Brain microvascular endothelial cell (primary cell): ENCODE data around the gene APBB1IP.
"Not testable (repeated sequence)": the region's sequence is repeated elsewhere in the genome, so short reads cannot be mapped to it uniquely, and the experiment has no call there.

Experiments used
- DNase-seq: peaks from one replicate; pipeline ENCODE4 v3.0.0-alpha.2; 2020
- H3K27ac ChIP-seq: fragments of 250-450 bp; sonication (Bioruptor Pico); 2 replicates; pipeline ENCODE4 v1.5.1; 2020; ENCODE audit warnings: mild to moderate bottlenecking, moderate library complexity
- H3K27me3 ChIP-seq: fragments of 250-450 bp; sonication (Bioruptor Pico); replicated peaks from 2 replicates; pipeline ENCODE4 v1.5.1; 2020; ENCODE audit warnings: mild to moderate bottlenecking
- H3K36me3 ChIP-seq: fragments of 250-450 bp; sonication (Bioruptor Pico); replicated peaks from 2 replicates; pipeline ENCODE4 v1.5.1; 2020; ENCODE audit warnings: mild to moderate bottlenecking
- H3K4me3 ChIP-seq: 2 replicates; pipeline ENCODE4 v1.5.1; 2011; ENCODE audit warnings: low read depth, mild to moderate bottlenecking, control low read depth, low read length, moderate library complexity
- in situ Hi-C: cut with HindIII; loops from 2 replicates; pipeline ENCODE4 v1.10.0; 2017; ENCODE audit warnings: low sequenced_read_pairs, low pct_ligation_motif_present
- TF ChIP-seq, protein P1 (sequence below): IDR thresholded peaks from 2 replicates; pipeline ENCODE4 v1.5.1; 2011; ENCODE audit warnings: low read depth, mild to moderate bottlenecking, moderate library complexity, low read length, control low read depth, inconsistent platforms; ENCODE audit errors: missing control alignments

The APBB1IP gene

GRCh38 chr10:26573674-26574073 lies 135.5 kb downstream of the APBB1IP start:
- DNase-seq = no peak
- Histone ChIP-seq H3K36me3 (no peaks in the 10 kb centered on the region), H3K4me3 (no peak overlapping the region), H3K27ac (no peak overlapping the region), H3K27me3 (no peaks in the 10 kb centered on the region)
- in situ Hi-C loops = no loop called here
- TF ChIP-seq, protein P1, sequence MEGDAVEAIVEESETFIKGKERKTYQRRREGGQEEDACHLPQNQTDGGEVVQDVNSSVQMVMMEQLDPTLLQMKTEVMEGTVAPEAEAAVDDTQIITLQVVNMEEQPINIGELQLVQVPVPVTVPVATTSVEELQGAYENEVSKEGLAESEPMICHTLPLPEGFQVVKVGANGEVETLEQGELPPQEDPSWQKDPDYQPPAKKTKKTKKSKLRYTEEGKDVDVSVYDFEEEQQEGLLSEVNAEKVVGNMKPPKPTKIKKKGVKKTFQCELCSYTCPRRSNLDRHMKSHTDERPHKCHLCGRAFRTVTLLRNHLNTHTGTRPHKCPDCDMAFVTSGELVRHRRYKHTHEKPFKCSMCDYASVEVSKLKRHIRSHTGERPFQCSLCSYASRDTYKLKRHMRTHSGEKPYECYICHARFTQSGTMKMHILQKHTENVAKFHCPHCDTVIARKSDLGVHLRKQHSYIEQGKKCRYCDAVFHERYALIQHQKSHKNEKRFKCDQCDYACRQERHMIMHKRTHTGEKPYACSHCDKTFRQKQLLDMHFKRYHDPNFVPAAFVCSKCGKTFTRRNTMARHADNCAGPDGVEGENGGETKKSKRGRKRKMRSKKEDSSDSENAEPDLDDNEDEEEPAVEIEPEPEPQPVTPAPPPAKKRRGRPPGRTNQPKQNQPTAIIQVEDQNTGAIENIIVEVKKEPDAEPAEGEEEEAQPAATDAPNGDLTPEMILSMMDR = peak; percentile 58

GRCh38 chr10:26574783-26575182 lies 136.6 kb downstream of the APBB1IP start:
- no peak overlapping the region for H3K4me3 ChIP-seq
- H3K36me3 ChIP-seq = no peaks in the 10 kb centered on the region
- TF ChIP-seq, protein P1 = no peak
- in situ Hi-C loops = no loop called here
- H3K27ac ChIP-seq = no peak overlapping the region
- DNase-seq = no peak
- no peaks in the 10 kb centered on the region for H3K27me3 ChIP-seq

DNA sequence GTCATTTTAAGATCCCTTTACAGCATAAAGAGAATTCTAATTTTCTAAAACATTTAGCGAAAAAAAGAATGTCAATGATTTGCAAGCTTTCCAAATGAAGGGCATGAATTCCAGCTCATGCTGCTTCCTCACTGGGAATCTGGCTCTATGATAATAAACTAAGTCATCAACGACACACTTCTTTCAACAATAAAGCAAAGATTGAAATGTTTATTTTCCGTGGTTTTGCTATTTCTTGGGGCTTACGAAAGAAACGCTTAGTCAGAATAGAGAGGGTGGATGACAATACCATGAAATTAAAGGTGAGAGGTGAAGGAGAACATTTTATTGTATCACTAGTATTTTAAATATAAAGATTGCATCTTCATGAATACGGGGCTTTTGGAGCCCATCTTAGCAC lies 140.2 kb downstream of the APBB1IP start:
- DNase-seq, in situ Hi-C loops, H3K27ac ChIP-seq, H3K36me3 ChIP-seq, H3K4me3 ChIP-seq, H3K27me3 ChIP-seq: not testable (repeated sequence)

DNA sequence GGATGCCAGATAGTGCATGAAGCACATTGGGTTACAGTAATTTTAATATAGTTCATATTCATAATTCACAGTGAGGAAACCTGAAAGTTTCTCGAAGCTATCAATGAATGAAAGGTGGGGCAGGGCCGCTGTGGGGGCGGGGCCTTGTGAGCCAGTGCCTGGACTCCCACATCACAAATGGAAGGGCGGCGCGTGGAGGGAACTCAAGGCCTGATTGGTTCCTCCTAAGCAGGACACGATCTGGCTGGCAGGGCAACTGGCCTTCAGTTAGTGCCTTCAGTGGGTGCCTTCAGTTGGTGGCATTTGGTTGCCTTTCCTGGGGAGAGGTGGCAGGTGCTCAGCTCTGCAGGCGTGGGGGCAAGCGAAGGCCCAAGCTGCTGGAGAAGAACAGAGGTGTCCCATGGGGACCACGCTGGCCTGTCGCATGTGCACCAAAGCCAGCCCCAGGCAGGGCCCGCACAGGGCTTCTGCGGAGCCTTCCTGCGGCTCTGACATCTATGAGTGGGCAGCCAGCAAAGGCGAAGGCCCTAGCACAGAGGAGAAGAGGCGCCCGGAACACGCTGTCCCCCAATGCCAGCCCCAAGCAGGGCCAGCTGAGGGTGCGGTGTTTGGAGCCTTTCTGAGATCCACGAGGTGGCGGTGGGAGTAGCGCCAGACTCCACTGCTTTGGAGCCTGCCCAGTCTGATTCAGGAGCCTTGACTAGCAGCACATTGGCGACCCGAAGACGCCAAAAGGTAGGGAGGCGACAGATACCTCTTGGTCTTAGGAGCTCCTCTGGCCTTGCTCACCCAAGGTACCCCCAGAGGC lies 141.3 kb downstream of the APBB1IP start:
- no peak overlapping the region for H3K27ac ChIP-seq
- TF ChIP-seq, protein P1 = no peak
- H3K36me3 ChIP-seq = no peaks in the 10 kb centered on the region
- in situ Hi-C loops = no loop called here
- H3K4me3 ChIP-seq = no peak overlapping the region
- no peaks in the 10 kb centered on the region for H3K27me3 ChIP-seq
- DNase-seq = no peak

DNA sequence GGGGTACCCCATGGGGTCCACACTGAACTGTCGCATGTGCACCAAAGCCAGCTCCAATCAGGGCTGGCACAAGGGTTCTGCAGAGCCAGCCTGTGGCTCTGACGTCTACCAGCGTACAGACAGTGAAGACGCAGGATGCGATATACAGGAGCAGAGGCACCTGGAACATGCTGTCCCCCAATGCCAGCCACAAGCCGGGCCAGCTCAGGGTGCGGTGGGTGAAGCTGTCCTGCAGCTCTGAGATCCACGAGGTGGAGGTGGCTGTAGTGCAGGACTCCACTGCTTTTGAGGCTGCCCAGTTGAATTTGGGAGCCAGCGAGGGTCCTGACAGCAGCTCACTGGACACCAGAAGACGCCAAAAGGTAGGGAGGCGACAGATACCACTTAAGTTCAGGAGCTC lies 148.1 kb downstream of the APBB1IP start:
- in situ Hi-C loops = no loop called here
- TF ChIP-seq, protein P1 = no peak
- no peak for DNase-seq
- no peaks in the 10 kb centered on the region for H3K36me3 ChIP-seq
- no peaks in the 10 kb centered on the region for H3K27me3 ChIP-seq
- no peak overlapping the region for H3K4me3 ChIP-seq
- no peak overlapping the region for H3K27ac ChIP-seq

GRCh38 chr10:26588611-26589010 lies 150.5 kb downstream of the APBB1IP start:
- no peak for DNase-seq
- in situ Hi-C loops = no loop called here
- Histone ChIP-seq H3K4me3 (no peak overlapping the region), H3K36me3 (no peaks in the 10 kb centered on the region), H3K27me3 (no peaks in the 10 kb centered on the region), H3K27ac (no peak overlapping the region)
- TF ChIP-seq, protein P1 = no peak

DNA sequence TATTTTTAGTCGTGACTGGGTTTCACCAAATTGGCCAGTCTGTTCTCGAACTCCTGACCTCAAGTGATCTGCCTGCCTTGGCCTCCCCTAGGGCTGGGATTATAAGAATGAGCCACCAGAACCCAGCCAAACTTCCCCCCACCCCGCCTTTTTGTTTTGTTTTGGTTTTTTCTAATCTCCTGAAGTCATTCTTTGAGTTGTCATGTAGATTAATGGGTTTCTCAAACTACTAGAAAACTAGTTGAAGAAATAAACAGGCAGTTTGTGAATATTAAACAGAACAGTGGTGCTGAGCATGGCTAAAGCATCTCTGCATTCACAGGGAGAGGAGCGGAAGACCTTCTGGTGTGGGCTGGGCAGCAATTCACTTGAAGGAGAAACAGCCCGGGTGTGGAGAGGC lies 151.7 kb downstream of the APBB1IP start:
- in situ Hi-C loops, H3K36me3 ChIP-seq, H3K27ac ChIP-seq: not testable (repeated sequence)

More for the DNA sequence above, 151.7 kb downstream of the APBB1IP start:
- not testable (repeated sequence) for DNase-seq, H3K4me3 ChIP-seq, H3K27me3 ChIP-seq
